NCI-H1417 treated with DMSO at 0.1 percent for 48 hours (cell line): ENCODE data around the gene OR10P1.

ENCODE experiments used
- DNase-seq: peaks from one replicate; lab custom pipeline; 2025; lab: John Stamatoyannopoulos, UW

OR10P1 gene

GRCh38 chr12:55685671-55686070 lies 49.0 kb downstream of the OR10P1 start:
- no peak for DNase-seq

- DNase-seq: no peak
These were observed 49.8 kb downstream of the OR10P1 start for GRCh38 chr12:55686366-55687010.
